A549 (cell line): ENCODE results near the gene P2RY8. TPM values are rescaled to one million over a fixed set of nuclear protein-coding genes. Genes with fewer than 3 reads are reported as not detected.

Source experiments
- ATAC-seq, 2 experiments: fragments of 200-7000 bp in 1 of 2; fragments of >200 bp in 1 of 2; cut with Nextera tagmentation in 1 of 2; cut with Tn5 transposase in 1 of 2; 3 replicates each; pipeline versions ENCODE4 v1.8.0 to v1.9.1; 2018 to 2020; ENCODE audit warnings: mild to moderate bottlenecking in 1 of 2, moderate library complexity in 1 of 2
- CTCF ChIA-PET: fragments of 300-600 bp; sonication (Branson Sonifier 250); formaldehyde crosslinking; extraction: SDS; loops from one replicate; lab custom pipeline; 2021; ENCODE audit warnings: antibody characterized with exemption, inconsistent platforms; lab: Yijun Ruan, JAX
- POLR2A ChIA-PET: fragments of 350-600 bp; formaldehyde crosslinking; extraction: SDS; loops from one replicate; lab custom pipeline; 2021; ENCODE audit warnings: antibody characterized with exemption, inconsistent platforms; lab: Yijun Ruan, JAX
- DNase-seq, 2 experiments: peaks; one replicate each; pipeline versions ENCODE4 v3.0.0 to v3.0.0-alpha.2; 2011 to 2016; ENCODE audit warnings: low read depth in 1 of 2, low spot score in 1 of 2
- FAIRE-seq: peaks from 2 replicates; lab custom pipeline; 2011; peaks lifted over from hg19 to GRCh38; lab: Jason Lieb, UNC
- H3K27ac ChIP-seq, 2 experiments: fragments of >200 bp; sonication (Bioruptor Twin); formaldehyde crosslinking; 3 replicates each; pipeline ENCODE4 v1.5.1; 2016 to 2017
- H3K4me1 ChIP-seq: fragments of >200 bp; sonication (Bioruptor Twin); formaldehyde crosslinking; 3 replicates; pipeline ENCODE4 v1.6.1; 2016
- H3K4me2 ChIP-seq: fragments of >200 bp; sonication (Bioruptor Twin); formaldehyde crosslinking; 3 replicates; pipeline ENCODE4 v1.6.1; 2016
- H3K4me3 ChIP-seq: fragments of >200 bp; sonication (Bioruptor Twin); formaldehyde crosslinking; 3 replicates; pipeline ENCODE4 v1.5.1; 2016
- H3K9me3 ChIP-seq: fragments of >200 bp; sonication (Bioruptor Twin); formaldehyde crosslinking; 3 replicates; pipeline ENCODE4 v1.6.1; 2016
- CBX2 ChIP-seq: fragments of 200-600 bp; sonication (generic); IDR thresholded peaks from 2 replicates; pipeline ENCODE4 v1.6.1; 2016; ENCODE audit warnings: low read depth, mild to moderate bottlenecking, borderline replicate concordance
- CHD4 ChIP-seq: fragments of 200-600 bp; sonication (generic); IDR thresholded peaks from 2 replicates; pipeline ENCODE4 v1.6.1; 2016; ENCODE audit warnings: antibody characterized with exemption, mild to moderate bottlenecking, borderline replicate concordance
- EP300 ChIP-seq, 2 experiments: fragments of >200 bp; sonication (Bioruptor Twin); formaldehyde crosslinking; IDR thresholded peaks; 2 replicates in 1 of 2; 3 replicates in 1 of 2; pipeline ENCODE4 v1.6.1; 2016 to 2017
- ESRRA ChIP-seq: fragments of 150-350 bp; IDR thresholded peaks from 2 replicates; pipeline ENCODE4 v1.6.1; 2014; ENCODE audit warnings: mild to moderate bottlenecking, low read length, borderline replicate concordance
- FOSL2 ChIP-seq, 2 experiments: fragments of 450-650 bp in 1 of 2; fragments of >200 bp in 1 of 2; sonication (Bioruptor Twin) in 1 of 2; formaldehyde crosslinking; IDR thresholded peaks; 2 replicates each; pipeline versions ENCODE4 v1.5.0 to v1.6.1; 2016 to 2020; ENCODE audit warnings: mild to moderate bottlenecking in 1 of 2, moderate library complexity in 1 of 2
- HDAC2 ChIP-seq: fragments of 200-600 bp; sonication (generic); IDR thresholded peaks from 2 replicates; pipeline ENCODE4 v1.6.1; 2016
- HMGXB4 ChIP-seq: fragments of 250-450 bp; sonication (Bioruptor Pico); IDR thresholded peaks from 2 replicates; pipeline ENCODE4 v1.5.0; 2021; ENCODE audit warnings: mild to moderate bottlenecking, moderate library complexity, borderline replicate concordance
- HOXB5 ChIP-seq: fragments of 250-450 bp; sonication (Bioruptor Pico); IDR thresholded peaks from 2 replicates; pipeline ENCODE4 v1.5.0; 2020; ENCODE audit warnings: mild to moderate bottlenecking, moderate library complexity
- MAFK ChIP-seq: fragments of 450-650 bp; IDR thresholded peaks from 2 replicates; pipeline ENCODE4 v1.6.1; 2014; ENCODE audit not compliant: partially characterized antibody
- NPAS2 ChIP-seq: fragments of 250-450 bp; sonication (Bioruptor Pico); IDR thresholded peaks from 2 replicates; pipeline ENCODE4 v1.8.0; 2022; ENCODE audit warnings: mild to moderate bottlenecking, moderate library complexity, borderline replicate concordance
- NR3C1 ChIP-seq: fragments of >200 bp; sonication (Bioruptor Twin); formaldehyde crosslinking; IDR thresholded peaks from 3 replicates; pipeline ENCODE4 v1.6.1; 2017
- RAD21 ChIP-seq, 2 experiments: fragments of >200 bp in 1 of 2; sonication (Bioruptor Twin) in 1 of 2; formaldehyde crosslinking in 1 of 2; IDR thresholded peaks in 1 of 2; conservative IDR thresholded peaks in 1 of 2; 2 replicates in 1 of 2; 3 replicates in 1 of 2; pipeline ENCODE4 v1.6.1; 2012 to 2018; ENCODE audit warnings: inconsistent platforms in 1 of 2
- RARB ChIP-seq: fragments of 250-450 bp; sonication (Bioruptor Pico); IDR thresholded peaks from 2 replicates; pipeline ENCODE4 v1.8.0; 2021; ENCODE audit warnings: mild to moderate bottlenecking, moderate library complexity
- SREBF2 ChIP-seq: fragments of 450-650 bp; IDR thresholded peaks from 2 replicates; pipeline ENCODE4 v1.6.1; 2014; ENCODE audit warnings: mild to moderate bottlenecking, moderate library complexity
- TP53 ChIP-seq: fragments of 250-450 bp; sonication (Bioruptor Pico); IDR thresholded peaks from 2 replicates; pipeline ENCODE4 v1.5.0; 2021; ENCODE audit warnings: mild to moderate bottlenecking, moderate library complexity
- ZFP36 ChIP-seq: fragments of 450-650 bp; IDR thresholded peaks from 2 replicates; pipeline ENCODE4 v1.6.1; 2014; ENCODE audit warnings: borderline replicate concordance; ENCODE audit not compliant: partially characterized antibody
- WGBS: methylation state at CpG from one replicate; pipeline ENCODE4 v1.1.6; 2017; ENCODE audit errors: missing lambda C conversion rate; 5-methylcytosine and 5-hydroxymethylcytosine counted together
- polyA plus RNA-seq, 4 experiments: library from polyadenylated mRNA; depleted of rRNA in 3 of 4; stranded (reverse); fragments of >200 nt; fragmentation: RNase III in 1 of 4; extraction: RNeasy Plus Mini Kit Qiagen cat#74134 plus additional on column Dnase treatment in 1 of 4; gene quantifications; 2 replicates in 3 of 4; 3 replicates in 1 of 4; pipeline ENCODE4 v1.2.3, GENCODE V29; 2011 to 2017
- TF ChIP-seq, protein P1 (sequence below): fragments of 450-650 bp; IDR thresholded peaks from 2 replicates; pipeline ENCODE4 v1.6.1; 2014; ENCODE audit warnings: antibody characterized with exemption
- TF ChIP-seq, protein P2 (sequence below): fragments of 150-350 bp; IDR thresholded peaks from 2 replicates; pipeline ENCODE4 v1.6.1; 2014; ENCODE audit warnings: low read depth, mild to moderate bottlenecking, low read length
- TF ChIP-seq, protein P3 (sequence below): IDR thresholded peaks from 2 replicates; pipeline ENCODE4 v1.6.1; 2012; ENCODE audit warnings: low read depth, borderline replicate concordance
- TF ChIP-seq, protein P4 (sequence below): fragments of 250-450 bp; sonication (Bioruptor Pico); IDR thresholded peaks from 2 replicates; pipeline ENCODE4 v1.5.0; 2020; ENCODE audit warnings: low read depth, mild to moderate bottlenecking, moderate library complexity

Gene P2RY8
- polyA plus RNA-seq, 2 of the 4 experiments (the other 2 are of a cell fraction): not detected

DNA sequence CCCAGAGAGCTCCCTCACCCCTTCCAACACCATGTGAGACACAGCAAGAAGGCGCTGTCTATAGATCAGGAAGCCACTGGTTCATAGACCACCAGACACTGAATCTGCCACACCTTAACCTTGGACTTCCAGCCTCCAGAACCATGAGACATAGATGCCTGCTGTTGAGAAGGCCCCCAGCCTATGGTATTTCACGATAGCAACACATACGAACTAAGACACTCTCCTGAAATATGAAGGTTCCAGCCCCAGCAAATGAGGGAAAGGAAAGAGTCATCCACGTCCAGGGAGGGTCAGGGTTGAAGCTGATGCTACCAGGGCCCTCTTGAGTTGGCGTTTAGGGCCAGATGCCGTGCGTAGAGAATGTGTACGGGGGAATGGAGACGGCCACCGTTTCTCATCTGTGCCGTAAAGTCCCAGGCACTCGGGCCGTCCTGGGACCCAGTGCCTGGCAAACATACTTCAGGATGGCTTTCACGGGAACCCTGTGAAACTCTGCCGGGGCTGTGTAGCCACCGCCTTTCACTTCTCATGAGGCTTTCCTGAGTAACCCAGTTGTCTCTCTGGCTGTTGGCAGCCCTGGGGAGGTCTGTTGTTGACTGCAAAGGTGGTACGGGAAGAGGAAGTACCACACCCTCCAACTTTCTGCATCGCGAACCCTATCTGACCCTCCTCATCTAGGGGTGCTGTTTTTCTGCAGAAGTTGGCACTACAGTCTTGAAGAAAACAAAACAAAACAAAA, 17.7 kb upstream of the P2RY8 start (continued):
- TF ChIP-seq, protein P1, sequence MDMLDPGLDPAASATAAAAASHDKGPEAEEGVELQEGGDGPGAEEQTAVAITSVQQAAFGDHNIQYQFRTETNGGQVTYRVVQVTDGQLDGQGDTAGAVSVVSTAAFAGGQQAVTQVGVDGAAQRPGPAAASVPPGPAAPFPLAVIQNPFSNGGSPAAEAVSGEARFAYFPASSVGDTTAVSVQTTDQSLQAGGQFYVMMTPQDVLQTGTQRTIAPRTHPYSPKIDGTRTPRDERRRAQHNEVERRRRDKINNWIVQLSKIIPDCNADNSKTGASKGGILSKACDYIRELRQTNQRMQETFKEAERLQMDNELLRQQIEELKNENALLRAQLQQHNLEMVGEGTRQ: no peak
- no peak for TF ChIP-seq TP53 (CRISPR knock-in tag)
- no peak for TF ChIP-seq CHD4
- TF ChIP-seq HDAC2: no peak
- TF ChIP-seq EP300 (IDR thresholded peaks at IDR 0.05): no peak
- TF ChIP-seq HMGXB4 (CRISPR knock-in tag): no peak
- TF ChIP-seq SREBF2: no peak
- TF ChIP-seq RAD21 (conservative IDR thresholded peaks at IDR 0.05 in 1 of 2, IDR thresholded peaks at IDR 0.05 in 1 of 2): no peak

DNA sequence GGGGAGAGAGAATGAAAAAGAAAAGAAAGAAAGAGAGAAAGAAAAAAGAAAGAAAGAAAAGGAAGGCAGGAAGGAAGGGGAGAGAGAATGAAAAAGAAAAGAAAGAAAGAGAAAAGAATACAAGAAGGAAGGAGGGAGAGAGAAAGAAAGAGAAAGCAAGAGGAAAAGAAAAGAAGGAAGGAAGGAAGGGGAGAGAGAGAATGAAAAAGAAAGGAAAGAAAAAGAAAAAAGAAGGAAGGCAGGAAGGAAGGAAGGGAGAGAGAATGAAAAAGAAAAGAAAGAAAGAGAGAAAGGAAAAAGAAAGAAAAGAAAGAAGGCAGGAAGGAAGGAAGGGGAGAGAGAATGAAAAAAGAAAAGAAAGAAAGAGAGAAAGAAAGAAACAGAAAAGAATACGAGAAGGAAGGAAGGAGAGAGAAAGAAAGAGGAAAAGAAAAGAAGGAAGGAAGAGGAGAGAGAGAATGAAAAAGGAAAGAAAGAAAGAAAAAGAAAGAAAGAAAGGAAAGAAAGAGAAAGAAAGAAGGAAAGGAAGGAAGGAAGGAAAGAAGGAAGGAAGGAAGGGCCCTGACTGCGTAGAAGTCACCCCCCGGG, 15.1 kb upstream of the P2RY8 start:
- H3K4me2 ChIP-seq: no peak overlapping the region
- DNase-seq: no peak
- H3K27ac ChIP-seq: no peak overlapping the region
- TF ChIP-seq ESRRA: no peak
- H3K4me1 ChIP-seq: no peaks in the 10 kb centered on the region
- ChIA-PET POLR2A (no interaction called here), CTCF (no interaction called here)
- FAIRE-seq: no peak
- ATAC-seq: no peak
- 51% methylated on average over 3 of the region's 3 CpGs for WGBS
- H3K9me3 ChIP-seq: peaks cover 7% of the 10 kb centered on the region
- H3K4me3 ChIP-seq: no peak overlapping the region

GRCh38 chrX:1546691-1547251, 9.8 kb upstream of the P2RY8 start:
- no peak overlapping the region for H3K27ac ChIP-seq
- no peaks in the 10 kb centered on the region for H3K4me1 ChIP-seq
- H3K9me3 ChIP-seq: no peaks in the 10 kb centered on the region
- no peak overlapping the region for H3K4me3 ChIP-seq
- DNase-seq (no peak), ATAC-seq (no peak; a peak in 1 of 6 replicates), FAIRE-seq (no peak)
- TF ChIP-seq CBX2: no peak
- TF ChIP-seq, protein P2, sequence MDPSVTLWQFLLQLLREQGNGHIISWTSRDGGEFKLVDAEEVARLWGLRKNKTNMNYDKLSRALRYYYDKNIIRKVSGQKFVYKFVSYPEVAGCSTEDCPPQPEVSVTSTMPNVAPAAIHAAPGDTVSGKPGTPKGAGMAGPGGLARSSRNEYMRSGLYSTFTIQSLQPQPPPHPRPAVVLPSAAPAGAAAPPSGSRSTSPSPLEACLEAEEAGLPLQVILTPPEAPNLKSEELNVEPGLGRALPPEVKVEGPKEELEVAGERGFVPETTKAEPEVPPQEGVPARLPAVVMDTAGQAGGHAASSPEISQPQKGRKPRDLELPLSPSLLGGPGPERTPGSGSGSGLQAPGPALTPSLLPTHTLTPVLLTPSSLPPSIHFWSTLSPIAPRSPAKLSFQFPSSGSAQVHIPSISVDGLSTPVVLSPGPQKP: no peak
- no peak for TF ChIP-seq RARB
- no peak for TF ChIP-seq MAFK
- TF ChIP-seq, protein P3, sequence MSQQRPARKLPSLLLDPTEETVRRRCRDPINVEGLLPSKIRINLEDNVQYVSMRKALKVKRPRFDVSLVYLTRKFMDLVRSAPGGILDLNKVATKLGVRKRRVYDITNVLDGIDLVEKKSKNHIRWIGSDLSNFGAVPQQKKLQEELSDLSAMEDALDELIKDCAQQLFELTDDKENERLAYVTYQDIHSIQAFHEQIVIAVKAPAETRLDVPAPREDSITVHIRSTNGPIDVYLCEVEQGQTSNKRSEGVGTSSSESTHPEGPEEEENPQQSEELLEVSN: no peak
- no peak for TF ChIP-seq NR3C1
- TF ChIP-seq, protein P4, sequence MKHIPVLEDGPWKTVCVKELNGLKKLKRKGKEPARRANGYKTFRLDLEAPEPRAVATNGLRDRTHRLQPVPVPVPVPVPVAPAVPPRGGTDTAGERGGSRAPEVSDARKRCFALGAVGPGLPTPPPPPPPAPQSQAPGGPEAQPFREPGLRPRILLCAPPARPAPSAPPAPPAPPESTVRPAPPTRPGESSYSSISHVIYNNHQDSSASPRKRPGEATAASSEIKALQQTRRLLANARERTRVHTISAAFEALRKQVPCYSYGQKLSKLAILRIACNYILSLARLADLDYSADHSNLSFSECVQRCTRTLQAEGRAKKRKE: no peak
- TF ChIP-seq HOXB5: no peak
- no peak for TF ChIP-seq ZFP36
- no peak for TF ChIP-seq FOSL2 (IDR thresholded peaks at IDR 0.05)
- no peak for TF ChIP-seq FOSL2 (CRISPR knock-in tag; IDR thresholded peaks at IDR 0.05)
- TF ChIP-seq NPAS2: no peak
- POLR2A ChIA-PET: no interaction called here
- H3K4me2 ChIP-seq: no peak overlapping the region
- CTCF ChIA-PET: no interaction called here
- WGBS: 82% methylated on average over 18 of the region's 18 CpGs
